H1 (cell line): ENCODE results near the gene BCAR3. TPM values are rescaled to one million over a fixed set of nuclear protein-coding genes. Genes with fewer than 3 reads are reported as not detected.

Source experiments
- KDM4A ChIP-seq: IDR thresholded peaks from one replicate; pipeline ENCODE4 v1.7.1; 2012; ENCODE audit warnings: low read depth, mild to moderate bottlenecking, moderate library complexity, low read length, inconsistent platforms; ENCODE audit not compliant: severe bottlenecking
- KDM5A ChIP-seq: fragments of 200-600 bp; IDR thresholded peaks from 2 replicates; pipeline ENCODE4 v1.7.1; 2012; ENCODE audit warnings: mild to moderate bottlenecking, low read length, inconsistent platforms, mixed read lengths
- polyA plus RNA-seq, 7 experiments: library from polyadenylated mRNA; depleted of rRNA in 3 of 7; stranded (reverse) in 5 of 7; unstranded in 2 of 7; fragments of >200 nt in 5 of 7; fragments of 200-250 nt in 2 of 7; gene quantifications; 1 replicate in 5 of 7; 2 replicates in 1 of 7; 4 replicates in 1 of 7; pipeline versions ENCODE4 v1.2.1 to v1.2.3, GENCODE V29; 2011 to 2013; ENCODE audit warnings: missing spikeins in 2 of 7, mixed read lengths in 2 of 7
- total RNA-seq: library from RNA; stranded (reverse); fragmentation: NEBNext Ultra II Directional; extraction: Animal tissue kit (Norgen Biotek cat#: 25700); gene quantifications from 2 replicates; pipeline ENCODE4 v1.2.1, GENCODE V29; 2021

Gene BCAR3
- total and polyA plus RNA-seq, 2 of the 8 experiments (the other 6 are each of a cell fraction or from before 2014, with no cell fraction given), result 5.6 to 9.2 TPM

- no peak for TF ChIP-seq KDM4A
- TF ChIP-seq KDM5A, result no peak
- TF ChIP-seq, all 59 proteins: peak for 0
Observed at GRCh38 chr1:93537924-93538323, 143.7 kb downstream of the BCAR3 start (continued).
